ENCODE data around the gene GJA10.
A peak's percentile ranks its signal among the peaks of the same experiment; 100 is the strongest.

GJA10 gene

DNA sequence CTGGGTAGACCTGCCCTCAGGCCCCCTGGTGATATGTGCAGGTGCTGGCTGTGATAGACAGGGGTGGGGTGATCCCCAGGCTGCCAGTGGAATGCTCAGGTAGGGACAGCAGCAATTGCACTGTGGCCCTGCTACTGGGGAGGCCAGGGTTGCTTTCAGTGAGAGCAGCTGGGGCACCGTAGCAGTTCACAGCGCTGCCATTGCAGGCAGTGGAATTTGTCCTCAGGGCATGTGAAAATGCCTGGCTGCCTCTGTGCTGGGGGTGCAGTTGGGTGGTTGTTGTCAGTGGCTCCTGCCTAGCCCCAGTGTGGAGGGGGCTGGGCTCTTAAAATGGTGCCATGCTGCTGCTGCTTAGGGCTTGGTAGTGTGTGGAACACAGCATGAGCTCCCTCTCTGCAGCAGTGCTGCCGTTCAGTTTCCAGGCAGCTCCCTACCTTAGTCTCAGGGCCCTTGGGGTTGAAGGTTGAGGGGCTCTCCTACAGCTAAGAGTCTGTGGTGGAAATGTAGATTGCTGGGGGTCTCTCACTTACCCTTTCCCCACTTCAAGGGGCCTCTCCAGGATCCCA lies 23.6 kb downstream of the GJA10 start:
- DNase-seq = no peak

DNA sequence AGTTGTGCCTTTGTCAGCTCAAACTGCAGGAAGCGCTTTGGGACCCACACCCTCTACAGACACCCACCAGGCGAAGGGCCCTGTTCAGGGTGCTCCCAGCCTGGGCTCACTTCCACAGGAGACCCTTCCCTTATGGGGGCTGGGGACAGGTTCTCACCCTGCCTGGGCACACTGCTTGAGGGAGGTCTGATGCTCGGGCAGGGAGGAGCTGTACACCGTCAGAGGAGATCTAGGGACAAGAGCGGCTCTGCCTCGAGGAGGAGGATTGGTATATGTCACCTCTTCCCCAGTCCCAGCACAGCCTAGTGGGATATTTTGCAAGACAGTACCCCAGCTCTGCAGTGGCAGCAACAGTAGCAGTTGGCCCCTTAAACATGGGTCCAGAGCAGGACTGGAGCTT lies 26.9 kb downstream of the GJA10 start:
- DNase-seq = no peak

DNA sequence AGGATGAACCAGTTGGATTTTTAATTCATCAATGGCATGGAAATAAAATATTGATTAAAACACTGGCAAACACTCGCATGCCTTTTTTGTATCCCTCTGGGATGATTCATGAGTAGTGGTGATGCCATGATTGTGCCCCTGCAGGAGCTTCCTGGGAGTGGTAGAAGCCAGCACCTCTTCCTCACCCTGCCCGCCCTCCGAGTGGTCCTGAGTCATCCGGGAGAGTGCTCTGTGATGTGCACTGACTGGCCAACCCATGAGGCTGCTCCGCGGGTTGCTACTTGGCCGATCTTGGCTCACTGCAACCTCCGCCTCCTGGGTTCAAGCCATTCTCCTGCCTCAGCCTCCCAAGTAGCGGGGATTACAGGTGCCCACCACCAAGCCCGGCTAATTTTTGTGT lies 27.4 kb downstream of the GJA10 start:
- no peak for DNase-seq

DNA sequence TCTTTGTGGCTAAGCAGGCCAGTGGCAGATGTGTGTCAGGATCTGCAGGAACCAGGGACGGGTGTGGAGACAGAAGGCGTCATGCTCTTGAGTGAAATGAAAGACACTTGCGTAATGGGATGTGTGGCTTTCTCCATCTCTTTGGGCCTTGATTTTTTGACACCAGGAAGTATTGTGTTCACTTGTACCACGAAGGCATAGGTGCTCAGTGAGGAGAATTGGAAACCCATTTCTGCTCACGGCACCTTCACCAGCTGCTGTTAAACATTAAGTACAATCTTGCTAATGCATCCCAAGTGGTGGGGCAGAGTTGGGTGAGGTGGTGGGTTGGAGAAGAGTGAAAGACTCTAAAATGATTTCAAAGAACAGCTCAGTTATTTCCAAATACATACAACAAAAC lies 30.0 kb downstream of the GJA10 start:
- DNase-seq = no peak

DNA sequence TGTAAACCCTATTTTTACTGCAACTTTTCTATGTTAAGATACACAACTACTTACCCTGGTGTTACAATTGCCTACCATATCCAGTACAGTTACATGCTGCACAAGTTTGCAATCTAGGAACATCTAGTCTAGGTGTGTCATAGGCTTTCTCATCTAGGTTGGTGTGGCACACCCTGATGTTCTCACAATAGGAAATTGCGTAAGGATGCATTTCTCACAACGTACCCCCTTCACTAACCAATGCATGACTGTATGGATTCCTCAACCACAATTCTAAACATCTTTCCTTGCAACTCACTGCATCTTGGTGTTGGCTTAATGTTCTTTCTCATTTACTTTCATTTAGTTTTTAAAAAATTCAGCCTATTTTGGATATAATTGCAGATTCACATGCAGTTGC lies 31.6 kb downstream of the GJA10 start:
- DNase-seq = no peak

DNA sequence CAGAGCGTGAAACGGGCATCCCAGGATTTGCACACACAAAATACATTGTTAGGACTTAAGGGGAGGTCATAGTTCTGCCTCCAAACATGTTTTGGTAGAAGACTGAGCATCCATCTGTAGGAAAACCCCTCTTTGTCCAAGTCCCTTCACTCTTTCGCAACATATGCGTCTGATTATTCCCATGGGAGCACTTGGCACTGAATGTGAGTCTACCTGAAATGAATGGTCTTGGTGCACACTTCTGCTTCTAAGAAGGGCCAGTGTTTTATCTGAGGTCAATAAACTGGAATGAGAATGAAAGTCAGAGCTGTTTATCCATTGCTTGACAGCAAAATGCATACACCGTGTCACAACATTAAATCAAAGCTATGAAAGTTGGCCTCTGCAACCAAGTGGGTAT lies 33.0 kb downstream of the GJA10 start:
- no peak for DNase-seq

DNA sequence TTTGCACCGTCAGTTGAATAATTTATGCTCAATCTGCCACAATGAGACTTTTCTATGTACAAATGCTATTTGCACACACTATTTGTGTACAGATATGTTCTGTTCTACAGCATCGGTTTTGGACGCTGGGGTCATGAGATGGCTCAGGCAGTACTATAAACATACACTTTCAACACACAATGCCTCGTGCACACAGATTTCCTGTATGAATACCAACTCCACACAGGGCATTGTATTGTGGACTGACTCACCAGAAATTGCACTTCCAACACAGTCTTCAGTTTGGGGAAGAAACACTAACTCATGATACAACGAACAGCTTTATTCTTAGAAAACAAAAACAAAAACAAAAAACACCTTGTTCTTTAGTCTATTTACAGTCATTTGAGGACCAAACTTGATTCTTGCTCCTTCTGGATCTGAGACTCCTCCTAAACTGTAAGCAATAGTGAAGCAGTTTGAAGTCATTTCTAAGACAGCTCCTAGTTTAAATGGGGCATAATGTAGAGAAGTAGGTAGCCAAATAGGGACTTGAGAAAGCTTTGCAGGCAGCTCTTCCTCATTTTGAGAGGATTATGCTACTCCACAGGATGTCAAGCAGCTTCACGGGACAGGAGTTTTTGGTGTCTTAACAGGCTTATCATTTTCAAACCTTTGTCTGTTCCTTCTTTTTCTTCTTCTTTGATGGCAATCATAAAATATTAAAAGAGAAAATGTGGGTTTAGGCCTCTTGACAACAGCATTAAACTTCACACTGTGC lies 33.7 kb downstream of the GJA10 start:
- DNase-seq = no peak

DNA sequence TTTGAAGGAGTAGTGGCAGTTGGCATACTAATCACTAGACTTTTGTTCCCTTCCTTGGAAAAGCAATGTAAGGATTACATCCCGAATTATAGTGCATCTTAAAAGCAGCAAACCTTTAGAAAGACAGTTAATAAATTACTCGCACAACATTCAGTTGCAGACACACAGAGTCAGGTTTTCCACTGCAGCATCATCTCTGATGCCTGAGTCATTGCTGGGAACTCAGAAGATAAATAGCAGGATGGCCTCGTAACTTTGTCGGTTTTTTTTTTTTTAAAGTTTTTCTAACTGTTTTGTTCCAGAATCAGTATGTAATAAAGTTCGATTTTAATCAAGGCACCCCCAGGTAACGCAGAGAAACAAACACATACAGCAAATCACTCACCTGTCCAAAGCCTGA lies 34.3 kb downstream of the GJA10 start:
- no peak for DNase-seq

DNA sequence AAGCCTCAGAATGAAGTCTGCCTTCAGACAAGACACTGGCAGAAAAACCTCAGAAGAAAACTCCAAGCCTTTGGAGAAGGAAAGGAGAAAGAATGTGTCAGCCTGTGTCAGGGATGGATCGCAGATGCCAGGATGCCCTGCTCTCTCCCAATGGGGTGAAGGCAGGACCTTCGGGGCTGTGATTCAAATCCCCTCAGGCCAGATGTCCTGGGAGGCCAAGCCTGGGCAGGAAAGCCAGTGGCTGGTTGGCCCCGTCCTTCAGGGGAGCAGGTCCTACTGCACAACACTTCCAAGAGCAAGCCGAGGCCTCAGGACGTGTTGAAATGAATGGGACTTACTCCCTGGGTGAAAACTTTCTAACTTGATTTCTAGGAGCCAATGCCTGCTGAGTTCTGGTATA lies 36.5 kb downstream of the GJA10 start:
- no peak for DNase-seq

DNA sequence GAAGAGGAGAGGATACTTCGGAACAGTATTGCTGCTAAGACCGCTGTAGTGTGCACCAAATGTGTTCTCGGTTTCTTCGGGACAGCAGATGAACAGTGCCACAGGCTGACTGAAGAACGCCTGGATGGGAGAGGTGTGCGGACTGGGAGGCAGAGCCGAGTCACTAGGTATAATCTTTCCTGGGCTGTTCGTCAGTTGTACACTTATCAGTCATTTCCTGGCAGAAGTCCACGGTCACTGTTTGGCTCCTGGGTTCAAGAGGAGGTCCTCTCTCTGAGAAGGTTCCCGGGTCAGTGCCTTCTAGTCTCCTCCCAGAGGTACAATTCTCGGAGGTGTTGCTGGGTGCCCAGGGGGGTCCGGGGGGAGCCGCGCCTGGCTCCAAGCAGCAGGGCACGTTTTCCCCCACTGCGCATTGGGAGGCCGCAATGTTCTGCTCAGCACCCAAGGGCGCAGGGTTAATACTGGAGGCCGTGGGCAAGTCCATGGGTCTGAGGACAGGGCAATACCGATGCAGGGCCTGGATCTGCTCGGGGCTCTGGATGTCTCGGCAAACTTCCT lies 38.1 kb downstream of the GJA10 start:
- DNase-seq = no peak

DNA sequence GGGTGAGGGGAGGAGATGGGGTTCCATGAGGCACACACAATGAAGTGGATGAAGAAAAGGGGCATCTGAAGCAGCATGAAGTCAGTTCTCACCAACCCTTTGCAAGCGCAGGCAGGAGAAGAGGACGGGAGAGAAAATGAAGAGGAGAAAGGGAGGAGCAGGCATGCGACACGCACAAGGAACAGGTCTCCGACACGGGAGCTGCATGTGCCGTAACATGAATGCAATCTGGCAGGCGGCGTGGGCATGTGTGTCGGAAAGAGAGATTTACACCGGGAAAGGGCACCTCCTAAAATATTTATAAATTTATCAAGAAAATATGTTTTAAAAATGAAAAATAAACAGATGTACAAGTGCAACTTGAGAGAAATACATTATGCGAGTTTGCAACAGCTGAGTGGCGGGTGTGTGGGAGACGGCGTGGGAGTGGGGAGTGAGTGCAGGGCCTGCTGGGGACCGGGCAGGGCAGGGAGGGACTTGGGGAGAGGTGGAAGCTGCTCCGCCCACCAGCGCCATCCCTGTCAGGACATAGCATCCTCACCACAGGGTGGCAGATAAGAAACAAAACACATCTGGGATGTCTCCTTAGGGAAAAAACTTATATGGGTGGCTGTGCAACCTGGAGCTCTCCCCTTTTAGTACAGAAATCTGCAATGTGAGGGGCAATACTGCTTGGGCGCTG lies 40.6 kb downstream of the GJA10 start:
- DNase-seq = no peak

DNA sequence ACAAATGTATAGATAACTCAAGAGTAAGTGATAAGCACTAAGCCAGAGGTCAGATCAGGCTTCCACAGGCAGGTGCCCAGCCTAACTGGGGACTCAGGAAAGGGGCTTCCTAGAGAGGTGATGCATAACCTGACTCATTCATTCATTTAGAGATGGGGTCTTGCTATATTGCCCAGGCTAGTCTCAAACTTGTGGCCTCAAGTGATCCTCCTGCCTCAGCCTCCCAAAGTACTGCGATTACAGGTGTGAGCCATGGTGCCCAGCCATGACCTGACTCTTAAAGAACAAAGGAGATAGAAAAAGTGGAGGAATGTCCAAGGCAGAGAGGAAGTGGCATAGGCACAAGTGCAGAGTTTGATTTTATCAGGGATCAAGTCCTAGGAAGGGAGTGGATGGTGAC lies 41.9 kb downstream of the GJA10 start:
- DNase-seq = no peak

DNA sequence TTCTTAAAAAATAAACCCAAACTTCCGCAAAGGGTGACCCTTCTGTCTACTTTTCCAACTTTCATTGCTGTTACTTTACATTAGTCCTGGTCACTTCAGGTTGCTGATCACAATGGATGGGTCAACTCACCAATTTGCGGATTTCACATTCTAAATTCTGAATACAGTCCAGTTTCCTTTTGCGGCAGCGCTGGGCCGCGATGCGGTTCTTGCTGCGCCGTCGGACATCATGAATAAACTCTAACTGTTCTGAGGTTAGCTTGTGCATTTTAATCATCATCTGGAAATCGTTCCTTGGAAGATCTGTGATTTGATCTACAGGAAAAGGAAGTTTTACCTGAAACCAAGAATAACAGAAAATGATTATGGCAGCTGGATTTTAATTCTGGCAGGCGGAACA lies 43.7 kb downstream of the GJA10 start:
- DNase-seq = no peak

DNA sequence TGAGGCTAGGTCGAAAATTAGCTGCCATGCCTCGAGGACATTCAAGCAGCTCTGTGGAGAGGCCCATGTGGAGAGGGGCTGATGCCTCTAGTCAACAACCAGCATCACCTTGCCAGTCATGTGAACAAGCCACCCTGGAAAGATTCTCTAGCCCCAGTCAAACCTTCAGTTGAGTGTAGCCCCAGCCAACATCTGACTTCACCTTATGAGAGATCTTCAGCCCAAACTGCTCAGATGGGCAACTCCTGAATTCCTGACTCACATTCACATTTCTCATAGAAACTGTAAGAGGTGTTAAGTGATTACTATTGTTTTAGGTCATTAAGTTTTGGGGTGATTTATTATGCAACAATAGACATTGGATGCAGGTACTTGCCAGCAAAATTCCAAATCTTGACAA lies 44.9 kb downstream of the GJA10 start:
- DNase-seq = no peak

DNA sequence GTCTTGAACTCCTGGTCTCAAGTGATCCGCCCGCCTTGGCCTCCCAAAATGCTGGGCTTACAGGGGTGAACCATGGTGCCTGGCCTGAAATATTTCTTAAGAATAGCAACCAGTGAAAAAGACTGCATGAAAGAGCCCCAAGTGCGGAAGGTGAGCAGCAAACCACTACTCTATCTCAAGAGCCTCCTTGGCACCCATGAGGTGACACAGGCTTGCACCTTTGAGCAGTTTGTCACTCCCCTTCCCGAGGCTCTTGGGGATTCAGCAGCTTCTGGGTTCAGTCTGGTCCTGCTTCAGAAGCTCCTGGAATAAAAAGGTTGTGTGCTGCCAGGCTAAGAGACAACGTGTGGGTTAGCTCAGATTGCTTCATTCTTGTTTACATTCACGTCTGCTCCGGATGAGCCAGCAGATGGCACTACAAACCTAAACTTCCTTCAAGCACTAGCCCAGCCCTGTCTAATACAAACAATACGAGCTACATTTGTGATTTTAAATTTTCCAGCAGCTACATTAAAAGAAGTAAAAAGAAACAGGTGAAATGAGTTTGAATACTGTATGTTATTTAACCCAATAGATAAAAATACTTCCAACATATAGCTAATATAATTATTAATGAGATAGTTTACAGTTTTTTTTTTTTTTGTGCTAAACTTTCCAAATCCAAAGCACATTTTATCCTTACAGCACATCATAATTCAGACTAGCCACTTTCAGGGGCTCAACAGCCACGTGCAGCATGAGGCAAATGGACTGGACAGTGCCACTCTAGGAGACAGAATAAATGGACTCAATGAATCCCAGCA lies 46.2 kb downstream of the GJA10 start:
- peak; percentile 72 for DNase-seq

DNA sequence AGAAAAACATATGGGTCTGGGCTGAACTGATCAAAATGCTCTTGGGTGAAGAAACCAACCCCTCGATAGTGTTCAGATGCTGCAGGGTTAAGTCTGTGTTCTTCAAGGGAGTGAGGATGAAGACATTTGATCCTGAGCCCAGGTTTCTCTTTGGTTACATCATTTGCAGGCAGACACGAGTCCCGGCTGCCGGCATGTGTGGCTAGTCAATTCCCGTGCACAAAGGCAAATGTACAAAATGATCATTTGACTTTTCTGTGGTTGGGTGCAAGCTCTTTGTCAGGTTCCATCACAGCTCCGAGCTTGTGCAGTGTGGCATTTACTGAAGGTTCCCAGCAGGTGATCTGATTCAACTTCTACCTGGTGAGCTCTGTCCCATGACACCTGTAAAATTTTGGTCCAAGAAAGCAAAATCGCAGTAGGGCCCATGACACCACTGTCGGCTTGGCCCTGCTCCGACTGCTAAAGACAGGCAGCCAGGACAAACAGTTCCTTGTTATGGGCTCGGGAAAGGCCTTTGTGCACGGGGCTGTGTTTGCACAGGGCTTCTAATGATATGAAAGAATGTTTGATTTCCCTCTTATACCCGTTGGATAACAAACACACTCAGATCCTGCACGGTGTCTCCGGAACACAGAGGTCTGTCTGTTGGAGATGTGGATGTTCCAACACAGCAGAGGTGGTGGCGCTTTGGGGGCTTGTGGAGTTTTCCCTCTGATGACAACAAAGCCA lies 46.9 kb downstream of the GJA10 start:
- DNase-seq = no peak

DNA sequence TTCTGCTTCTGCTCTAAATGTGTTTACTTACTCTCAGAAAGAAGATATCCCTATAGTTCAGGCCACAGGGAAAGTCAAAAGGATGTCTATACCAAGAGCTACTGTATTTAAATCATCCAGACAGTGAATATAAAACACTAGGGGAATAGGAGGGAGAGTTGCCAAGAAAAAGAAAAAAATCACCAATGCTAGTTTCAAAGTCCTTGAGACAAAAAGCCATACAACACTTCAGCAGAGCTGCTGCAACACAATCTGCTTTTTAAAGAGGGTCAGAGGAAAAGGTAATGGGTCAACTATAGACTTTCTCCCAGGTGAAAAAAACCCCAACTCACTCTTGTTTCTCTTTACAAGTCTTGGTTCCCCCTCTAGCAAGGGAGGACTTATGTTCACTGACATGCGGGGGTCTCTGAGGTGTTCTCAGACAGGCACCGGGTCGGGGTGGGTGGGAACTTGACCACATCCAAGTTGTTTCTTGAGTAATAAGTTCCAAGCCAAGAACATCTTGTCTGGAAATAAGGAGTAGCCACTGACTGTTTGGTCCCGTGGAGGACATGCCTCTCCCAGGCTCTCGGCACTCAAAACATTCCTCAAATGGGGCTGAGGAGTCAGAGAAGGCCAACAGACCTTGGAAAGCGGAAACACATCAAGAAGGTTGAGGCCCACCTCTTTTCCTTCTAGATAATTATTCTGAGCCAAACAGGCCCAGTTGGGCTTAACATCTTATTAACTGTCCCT lies 47.7 kb downstream of the GJA10 start:
- DNase-seq = no peak

DNA sequence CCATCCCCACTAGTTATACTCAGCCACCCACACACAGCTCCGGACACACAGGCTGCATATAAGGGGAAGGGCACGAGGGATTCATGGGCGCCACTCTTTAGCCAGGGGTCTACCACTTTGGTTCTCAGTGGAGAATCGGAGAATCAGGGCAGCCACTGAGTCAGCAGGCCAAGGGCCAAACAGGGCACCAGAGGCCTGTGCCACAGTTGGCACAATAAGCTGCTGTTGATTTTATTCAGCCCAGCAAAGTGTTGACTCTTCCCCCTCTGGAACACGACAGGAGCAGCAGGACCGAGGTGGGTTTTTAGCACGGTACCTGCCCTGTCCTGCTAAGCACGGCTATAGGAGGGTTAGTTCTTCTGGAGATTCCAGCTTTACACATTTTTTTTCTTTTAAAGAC lies 48.3 kb downstream of the GJA10 start:
- DNase-seq = no peak

DNA sequence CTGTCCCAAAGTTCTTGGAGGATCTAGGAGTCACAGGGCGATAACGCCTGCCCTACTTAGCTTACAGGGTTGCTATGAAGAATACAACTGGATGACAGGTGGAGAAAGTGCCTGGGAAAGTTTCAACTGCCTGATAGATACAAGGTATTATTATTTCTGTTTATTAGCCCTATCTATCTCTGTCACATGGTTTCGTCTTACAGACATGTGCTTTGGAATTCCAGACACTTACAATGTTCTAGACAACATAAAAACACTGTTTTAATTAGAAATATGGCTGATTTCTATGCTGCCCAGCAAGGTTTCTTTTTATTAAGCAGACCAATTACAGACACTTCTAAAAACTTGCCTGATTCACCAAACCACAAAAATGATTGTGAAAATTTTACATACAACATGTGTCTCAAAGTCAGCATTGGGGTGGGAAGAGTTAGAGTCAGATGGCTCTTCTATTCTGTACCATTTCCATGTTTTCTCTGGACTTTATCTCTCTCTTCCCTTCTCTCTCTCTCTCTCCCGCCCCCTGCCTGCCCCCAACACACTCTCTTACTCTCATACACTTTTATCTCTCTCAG lies 50.0 kb downstream of the GJA10 start:
- no peak for DNase-seq

DNA sequence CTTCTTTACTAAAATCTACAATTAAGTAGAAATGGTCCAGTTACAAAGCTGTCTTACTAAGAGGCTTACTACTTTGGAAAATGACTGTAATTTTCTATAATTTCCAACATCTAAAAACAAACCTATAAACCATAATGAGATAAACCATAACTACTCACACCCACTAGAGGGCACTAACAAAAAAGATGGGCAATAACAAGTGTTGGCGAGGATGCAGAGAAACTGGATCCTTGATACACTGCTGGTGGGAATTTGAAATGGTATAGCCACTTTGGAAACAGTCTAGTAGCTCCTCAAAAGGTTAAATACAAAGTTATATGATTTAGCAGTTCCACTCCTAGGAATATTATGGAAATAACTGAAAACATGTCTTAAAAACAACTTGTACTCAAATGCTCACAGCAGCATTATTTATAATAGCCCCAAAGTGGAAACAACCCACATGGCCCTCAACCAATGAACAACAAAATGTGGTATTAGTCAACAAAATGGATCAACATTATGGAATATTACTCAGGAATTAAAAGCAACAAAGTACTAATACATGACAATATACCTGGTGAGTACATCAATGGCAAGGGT lies 50.6 kb downstream of the GJA10 start:
- no peak for DNase-seq

All from left hindlimb (tissue), 1 donor.